ENCODE measurements around the gene ARID5B.
"Not testable (repeated sequence)": the region's sequence is repeated elsewhere in the genome, so short reads cannot be mapped to it uniquely, and the experiment has no call there.

ARID5B gene

GRCh38 chr10:61964059-61964709 lies 62.7 kb downstream of the ARID5B start:
- H3K4me3 Mint-ChIP-seq = peak overlapping the region; percentile 39 to 74

GRCh38 chr10:61964949-61965702 lies 63.6 kb downstream of the ARID5B start:
- no peaks in the 10 kb centered on the region for H3K27me3 Mint-ChIP-seq
- peaks cover 41 to 78% of the 10 kb centered on the region in 2 donors for H3K4me1 Mint-ChIP-seq
- ATAC-seq (replicated peaks) (peak; percentile 56 to 73), DNase-seq (no peak)
- H3K4me3 Mint-ChIP-seq = no peak overlapping the region
- H3K36me3 Mint-ChIP-seq = peaks cover 60 to 78% of the 10 kb centered on the region in 2 donors
- peak overlapping the region; percentile 75 for H3K27ac Mint-ChIP-seq
- H3K9me3 Mint-ChIP-seq = no peaks in the 10 kb centered on the region

More at GRCh38 chr10:61964059-61964709, 62.7 kb downstream of the ARID5B start:
- Mint-ChIP-seq H3K27ac (peak overlapping the region; percentile 95), H3K36me3 (peaks cover 66 to 77% of the 10 kb centered on the region in 2 donors), H3K9me3 (no peaks in the 10 kb centered on the region), H3K27me3 (no peaks in the 10 kb centered on the region), H3K4me1 (peaks cover 45 to 80% of the 10 kb centered on the region in 2 donors)
- no peak for DNase-seq
- no peak for ATAC-seq (replicated peaks)

- Mint-ChIP-seq H3K4me3 (no peak overlapping the region), H3K27ac (peak overlapping the region; percentile 83), H3K9me3 (no peaks in the 10 kb centered on the region), H3K4me1 (peaks cover 43 to 79% of the 10 kb centered on the region in 2 donors), H3K36me3 (peaks cover 61 to 82% of the 10 kb centered on the region in 2 donors), H3K27me3 (no peaks in the 10 kb centered on the region)
- ATAC-seq (replicated peaks) (peak; percentile 55 to 70), DNase-seq (no peak)
Measured at GRCh38 chr10:61965703-61966395, 64.3 kb downstream of the ARID5B start.

- Mint-ChIP-seq H3K27ac (peak overlapping the region; percentile 62), H3K36me3 (peaks cover 60 to 77% of the 10 kb centered on the region in 2 donors), H3K4me3 (no peak overlapping the region)
Measured at GRCh38 chr10:61967298-61967697, 65.8 kb downstream of the ARID5B start.

GRCh38 chr10:61970182-61971002 lies 68.9 kb downstream of the ARID5B start:
- Mint-ChIP-seq H3K4me1 (peaks cover 37 to 80% of the 10 kb centered on the region in 2 donors), H3K27ac (peak overlapping the region; percentile 59), H3K27me3 (no peaks in the 10 kb centered on the region), H3K36me3 (peaks cover 62 to 80% of the 10 kb centered on the region in 2 donors), H3K9me3 (peaks cover 0 to 1% of the 10 kb centered on the region in 2 donors), H3K4me3 (no peak overlapping the region)
- DNase-seq (no peak), ATAC-seq (replicated peaks) (no peak)

More at GRCh38 chr10:61967298-61967697, 65.8 kb downstream of the ARID5B start:
- Mint-ChIP-seq H3K4me1 (peaks cover 38 to 74% of the 10 kb centered on the region in 2 donors), H3K27me3 (no peaks in the 10 kb centered on the region), H3K9me3 (no peaks in the 10 kb centered on the region)
- no peak for ATAC-seq (replicated peaks)
- no peak for DNase-seq

GRCh38 chr10:61971003-61971325 lies 69.5 kb downstream of the ARID5B start:
- DNase-seq (no peak), ATAC-seq (replicated peaks) (no peak)
- Mint-ChIP-seq H3K4me1 (peaks cover 37 to 82% of the 10 kb centered on the region in 2 donors), H3K27me3 (no peaks in the 10 kb centered on the region), H3K4me3 (no peak overlapping the region), H3K27ac (peak overlapping the region; percentile 27), H3K9me3 (peaks cover 0 to 1% of the 10 kb centered on the region in 2 donors), H3K36me3 (peaks cover 62 to 82% of the 10 kb centered on the region in 2 donors)

GRCh38 chr10:61973169-61973568 lies 71.7 kb downstream of the ARID5B start:
- peaks cover 37 to 72% of the 10 kb centered on the region in 2 donors for H3K4me1 Mint-ChIP-seq
- ATAC-seq (replicated peaks) (peak in 1 of 2 donors; percentile 16), DNase-seq (no peak)
- H3K36me3 Mint-ChIP-seq = peaks cover 58 to 82% of the 10 kb centered on the region in 2 donors
- H3K9me3 Mint-ChIP-seq = peaks cover 0 to 5% of the 10 kb centered on the region in 2 donors
- H3K27ac Mint-ChIP-seq = peak overlapping the region; percentile 80
- H3K27me3 Mint-ChIP-seq = no peaks in the 10 kb centered on the region
- peak overlapping the region in 1 of 2 donors; percentile 1 for H3K4me3 Mint-ChIP-seq

- Mint-ChIP-seq H3K27me3 (no peaks in the 10 kb centered on the region), H3K36me3 (peaks cover 58 to 82% of the 10 kb centered on the region in 2 donors), H3K27ac (peak overlapping the region; percentile 87), H3K4me3 (peak overlapping the region in 1 of 2 donors; percentile 32), H3K9me3 (peaks cover 0 to 5% of the 10 kb centered on the region in 2 donors), H3K4me1 (peaks cover 41 to 72% of the 10 kb centered on the region in 2 donors)
- no peak for DNase-seq
- ATAC-seq (replicated peaks) = no peak
Measured at GRCh38 chr10:61973906-61974305, 72.4 kb downstream of the ARID5B start.

- Mint-ChIP-seq H3K4me3 (peak overlapping the region; percentile 19 to 29), H3K27me3 (no peaks in the 10 kb centered on the region), H3K4me1 (peaks cover 41 to 72% of the 10 kb centered on the region in 2 donors), H3K9me3 (peaks cover 0 to 5% of the 10 kb centered on the region in 2 donors), H3K36me3 (peaks cover 63 to 82% of the 10 kb centered on the region in 2 donors), H3K27ac (peak overlapping the region; percentile 53)
- DNase-seq = no peak
- ATAC-seq (replicated peaks) = no peak
Measured at GRCh38 chr10:61974601-61975390, 73.3 kb downstream of the ARID5B start.

- no peak for DNase-seq
- Mint-ChIP-seq H3K4me3 (no peak overlapping the region), H3K27ac (peak overlapping the region; percentile 53), H3K27me3 (no peaks in the 10 kb centered on the region), H3K9me3 (peaks cover 0 to 5% of the 10 kb centered on the region in 2 donors), H3K4me1 (peaks cover 39 to 73% of the 10 kb centered on the region in 2 donors), H3K36me3 (peaks cover 67 to 79% of the 10 kb centered on the region in 2 donors)
- peak; percentile 39 to 67 for ATAC-seq (replicated peaks)
Measured at GRCh38 chr10:61975391-61975932, 74.0 kb downstream of the ARID5B start.

GRCh38 chr10:61976951-61977721 lies 75.6 kb downstream of the ARID5B start:
- Mint-ChIP-seq H3K27ac (peak overlapping the region; percentile 95), H3K4me1 (peaks cover 46 to 79% of the 10 kb centered on the region in 2 donors), H3K4me3 (peak overlapping the region; percentile 29 to 30), H3K36me3 (peaks cover 67 to 86% of the 10 kb centered on the region in 2 donors)
- H3K9me3 Mint-ChIP-seq; ATAC-seq (replicated peaks); H3K27me3 Mint-ChIP-seq; DNase-seq: not testable (repeated sequence)

GRCh38 chr10:61978965-61979364 lies 77.5 kb downstream of the ARID5B start:
- ATAC-seq (replicated peaks) (peak; percentile 41 to 45), DNase-seq (no peak)
- no peaks in the 10 kb centered on the region for H3K27me3 Mint-ChIP-seq
- H3K4me3 Mint-ChIP-seq = peak overlapping the region; percentile 35 to 62
- peaks cover 0 to 4% of the 10 kb centered on the region in 2 donors for H3K9me3 Mint-ChIP-seq
- peaks cover 42 to 73% of the 10 kb centered on the region in 2 donors for H3K4me1 Mint-ChIP-seq
- H3K27ac Mint-ChIP-seq = peak overlapping the region; percentile 95
- H3K36me3 Mint-ChIP-seq = peaks cover 59 to 92% of the 10 kb centered on the region in 2 donors

Measured in stimulated activated naive B cell treated with anti-CD40 and anti-IgM and Interleukin-4, amounts not matched to agents 10 μg/mL and 1 μg/mL and 100 μg/mL, for 72 hours (primary cell).